Cardiac fibroblast (primary cell): ENCODE data around the gene MYT1.

Source experiments
- DNase-seq, 2 donors: peaks; one replicate each; pipeline versions ENCODE4 v3.0.0 to v3.0.0-alpha.2; 2010; ENCODE audit warnings: low read depth in 2 of 2
- H3K4me3 ChIP-seq, 2 donors: replicated peaks in 1 of 2; 1 replicate in 1 of 2; 2 replicates in 1 of 2; pipeline ENCODE4 v1.5.1; 2011; ENCODE audit warnings: low read depth in 2 of 2, low read length in 2 of 2, mild to moderate bottlenecking in 2 of 2, moderate library complexity in 1 of 2
- CTCF ChIP-seq: IDR thresholded peaks from one replicate; pipeline ENCODE4 v1.5.1; 2011; ENCODE audit warnings: low read depth, mild to moderate bottlenecking, low read length, inconsistent platforms

MYT1 gene

GRCh38 chr20:64217539-64218221, 53.4 kb downstream of the MYT1 start:
- no peak for TF ChIP-seq CTCF
- no peak for DNase-seq
- no peak overlapping the region for H3K4me3 ChIP-seq

GRCh38 chr20:64219202-64219601, 55.0 kb downstream of the MYT1 start:
- DNase-seq = no peak
- no peak for TF ChIP-seq CTCF
- no peak overlapping the region for H3K4me3 ChIP-seq

GRCh38 chr20:64219730-64220129, 55.5 kb downstream of the MYT1 start:
- no peak overlapping the region for H3K4me3 ChIP-seq
- DNase-seq = no peak
- no peak for TF ChIP-seq CTCF

- no peak for TF ChIP-seq CTCF
- DNase-seq = no peak
- H3K4me3 ChIP-seq = no peak overlapping the region
Observed at GRCh38 chr20:64220420-64220819, 56.2 kb downstream of the MYT1 start.

GRCh38 chr20:64220891-64221527, 56.8 kb downstream of the MYT1 start:
- DNase-seq = no peak
- no peak overlapping the region for H3K4me3 ChIP-seq
- TF ChIP-seq CTCF = no peak

- DNase-seq = peak; percentile 2 to 45
- no peak overlapping the region for H3K4me3 ChIP-seq
- no peak for TF ChIP-seq CTCF
Observed at GRCh38 chr20:64222291-64222735, 58.1 kb downstream of the MYT1 start.
